GM18951 (cell line): ENCODE results near the gene C16orf87.
"Not testable (repeated sequence)": the region's sequence is repeated elsewhere in the genome, so short reads cannot be mapped to it uniquely, and the experiment has no call there.

Experiments
- POLR2A ChIP-seq: IDR thresholded peaks from 4 replicates; pipeline ENCODE4 v1.6.1; 2011; ENCODE audit warnings: mild to moderate bottlenecking; ENCODE audit not compliant: insufficient read length, insufficient read depth; ENCODE audit errors: extremely low read depth
- in situ Hi-C: fragments of 300-500 bp; cut with MboI; formaldehyde crosslinking; loops from one replicate; pipeline ENCODE4 v1.12.0; 2022; ENCODE audit warnings: low sequenced_read_pairs, mixed read lengths, inconsistent platforms; ENCODE audit not compliant: unreplicated experiment

C16orf87 gene

GRCh38 chr16:46830902-46831647 lies at the start of gene C16orf87:
TSS of gene C16orf87 (minus strand) at chr16:46831180. CDS start at chr16:46831149, 31 bp downstream.
- TF ChIP-seq POLR2A = peak; percentile 79
- in situ Hi-C loops = no loop called here

- in situ Hi-C loops = no loop called here
- no peak for TF ChIP-seq POLR2A
Measured at GRCh38 chr16:46875243-46875642, 44.3 kb upstream of the C16orf87 start.

GRCh38 chr16:46873201-46873600 lies 42.2 kb upstream of the C16orf87 start:
- in situ Hi-C loops = no loop called here

GRCh38 chr16:46871597-46871996 lies 40.6 kb upstream of the C16orf87 start:
- TF ChIP-seq POLR2A = no peak
- in situ Hi-C loops = no loop called here

More at GRCh38 chr16:46873201-46873600, 42.2 kb upstream of the C16orf87 start:
- no peak for TF ChIP-seq POLR2A

GRCh38 chr16:46868891-46869290 lies 37.9 kb upstream of the C16orf87 start:
- in situ Hi-C loops = not testable (repeated sequence)

- in situ Hi-C loops = not testable (repeated sequence)
Measured at GRCh38 chr16:46867486-46867885, 36.5 kb upstream of the C16orf87 start.

- in situ Hi-C loops = no loop called here
- TF ChIP-seq POLR2A = no peak
Measured at GRCh38 chr16:46866286-46866685, 35.3 kb upstream of the C16orf87 start.

GRCh38 chr16:46862555-46863447 lies 31.8 kb upstream of the C16orf87 start:
- TF ChIP-seq POLR2A = no peak
- in situ Hi-C loops = no loop called here

GRCh38 chr16:46859719-46860152 lies 28.8 kb upstream of the C16orf87 start:
- in situ Hi-C loops = loop anchor here (5.0 kb wide), 2 partner anchors 33 to 63 kb away; no protein-coding TSS in a partner anchor

GRCh38 chr16:46858151-46858550 lies 27.2 kb upstream of the C16orf87 start:
- in situ Hi-C loops = loop anchor here (5.0 kb wide), 2 partner anchors 34 to 64 kb away; no protein-coding TSS in a partner anchor
- no peak for TF ChIP-seq POLR2A

More at GRCh38 chr16:46859719-46860152, 28.8 kb upstream of the C16orf87 start:
- no peak for TF ChIP-seq POLR2A

- in situ Hi-C loops = loop anchor here (5.0 kb wide), 2 partner anchors 35 to 65 kb away; no protein-coding TSS in a partner anchor
- no peak for TF ChIP-seq POLR2A
Measured at GRCh38 chr16:46857368-46857945, 26.5 kb upstream of the C16orf87 start.

GRCh38 chr16:46855389-46855788 lies 24.4 kb upstream of the C16orf87 start:
- no peak for TF ChIP-seq POLR2A
- in situ Hi-C loops = loop anchor here (5.0 kb wide), 2 partner anchors 37 to 67 kb away; no protein-coding TSS in a partner anchor

- in situ Hi-C loops = loop anchor here (5.0 kb wide), 2 partner anchors 37 to 67 kb away; no protein-coding TSS in a partner anchor
- no peak for TF ChIP-seq POLR2A
Measured at GRCh38 chr16:46854846-46855245, 23.9 kb upstream of the C16orf87 start.
